GM12892 (cell line): ENCODE data around the gene UVSSA.

Source experiments
- DNase-seq: peaks from one replicate; pipeline ENCODE4 v3.0.0; 2011; ENCODE audit not compliant: insufficient read length
- FAIRE-seq: peaks from 2 replicates; lab custom pipeline; 2011; peaks lifted over from hg19 to GRCh38; lab: Jason Lieb, UNC
- POLR2A ChIP-seq: IDR thresholded peaks from 2 replicates; pipeline ENCODE4 v1.6.1; 2011; ENCODE audit warnings: low read depth, low read length, control low read depth
- POLR2AphosphoS5 ChIP-seq: IDR thresholded peaks from 2 replicates; pipeline ENCODE4 v1.6.1; 2011; ENCODE audit warnings: low read depth, low read length, control low read depth
- TAF1 ChIP-seq: IDR thresholded peaks from 2 replicates; pipeline ENCODE4 v1.6.1; 2011; ENCODE audit warnings: low read depth, mild to moderate bottlenecking, control low read depth, low read length, borderline replicate concordance

The UVSSA gene

GRCh38 chr4:1409491-1410425 is 62.8 kb downstream of the UVSSA start:
- TF ChIP-seq TAF1 (no peak), POLR2A (no peak), POLR2AphosphoS5 (no peak)
- DNase-seq: peak; percentile 15
- no peak for FAIRE-seq

- DNase-seq: peak; percentile 41
- TF ChIP-seq POLR2A (no peak), TAF1 (no peak), POLR2AphosphoS5 (no peak)
- FAIRE-seq: no peak
Observed at GRCh38 chr4:1410491-1411325, 63.7 kb downstream of the UVSSA start.

GRCh38 chr4:1411436-1412375 is 64.7 kb downstream of the UVSSA start:
- FAIRE-seq (no peak), DNase-seq (peak; percentile 20)
- no peak for TF ChIP-seq POLR2AphosphoS5
- no peak for TF ChIP-seq POLR2A

GRCh38 chr4:1412376-1413203 is 65.6 kb downstream of the UVSSA start:
- TF ChIP-seq TAF1 (no peak), POLR2A (no peak), POLR2AphosphoS5 (no peak)
- no peak for FAIRE-seq
- peak; percentile 21 for DNase-seq

GRCh38 chr4:1413204-1413663 is 66.2 kb downstream of the UVSSA start:
- TF ChIP-seq POLR2AphosphoS5 (no peak), POLR2A (no peak), TAF1 (no peak)

GRCh38 chr4:1413687-1414479 is 66.9 kb downstream of the UVSSA start:
- DNase-seq: peak; percentile 10
- TF ChIP-seq TAF1 (no peak), POLR2AphosphoS5 (no peak), POLR2A (no peak)
- no peak for FAIRE-seq

More at GRCh38 chr4:1413204-1413663, 66.2 kb downstream of the UVSSA start:
- DNase-seq: peak; percentile 15
- no peak for FAIRE-seq

GRCh38 chr4:1414831-1415680 is 68.0 kb downstream of the UVSSA start:
- FAIRE-seq (no peak), DNase-seq (peak; percentile 19)
- no peak for TF ChIP-seq POLR2A
- TF ChIP-seq TAF1: no peak
- TF ChIP-seq POLR2AphosphoS5: no peak

- TF ChIP-seq POLR2AphosphoS5 (no peak), TAF1 (no peak), POLR2A (no peak)
- FAIRE-seq: no peak
- DNase-seq: peak; percentile 13
Observed at GRCh38 chr4:1415681-1415981, 68.6 kb downstream of the UVSSA start.
